ENCODE data around the gene CEP170B.
"Not testable (repeated sequence)": the region's sequence is repeated elsewhere in the genome, so short reads cannot be mapped to it uniquely, and the experiment has no call there.

CEP170B gene

DNA sequence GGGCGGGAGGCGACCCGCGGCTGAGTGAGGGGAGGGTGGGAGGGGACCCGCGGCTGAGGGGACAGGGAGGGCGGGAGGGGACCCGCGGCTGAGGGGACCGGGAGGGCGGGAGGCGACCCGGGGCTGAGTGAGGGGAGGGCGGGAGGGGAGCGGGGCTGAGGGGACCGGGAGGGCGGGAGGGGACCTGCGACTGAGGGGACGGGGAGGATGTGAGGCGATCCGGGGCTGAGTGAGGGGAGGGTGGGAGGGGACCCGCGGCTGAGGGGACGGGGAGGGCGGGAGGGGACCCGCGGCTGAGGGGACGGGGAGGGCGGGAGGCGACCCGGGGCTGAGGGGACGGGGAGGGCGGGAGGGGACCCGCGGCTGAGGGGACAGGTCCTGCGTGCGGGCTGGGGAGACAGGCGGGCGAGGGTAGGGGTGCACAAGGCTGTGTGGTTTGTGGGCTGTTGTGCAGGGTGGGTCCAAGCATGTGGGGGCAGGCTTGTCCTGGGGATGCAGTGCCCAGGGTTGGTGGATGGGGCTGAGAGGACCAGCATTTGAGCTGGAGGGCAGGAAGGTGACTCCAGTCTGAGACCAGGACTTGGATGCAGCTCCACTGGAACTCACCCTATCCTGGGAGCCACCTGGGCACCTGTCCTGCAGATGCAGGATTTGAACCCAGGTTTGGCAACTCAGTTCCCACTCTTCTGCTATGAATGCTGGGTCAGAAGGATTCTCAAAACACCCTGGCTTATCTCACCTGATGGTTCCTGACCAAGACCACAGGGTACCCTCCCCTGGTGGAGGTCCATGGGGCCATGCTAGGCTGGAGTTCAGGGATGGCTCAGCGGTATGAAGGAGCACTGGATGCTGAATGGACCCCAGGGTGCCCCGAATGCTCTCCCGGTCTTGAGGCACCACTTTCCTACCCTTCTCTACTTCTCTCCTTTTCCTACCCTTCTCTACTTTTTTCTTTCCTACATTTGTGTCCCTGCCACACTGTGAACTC, 69.0 kb downstream of the CEP170B start:
- DNase-seq, result no peak

DNA sequence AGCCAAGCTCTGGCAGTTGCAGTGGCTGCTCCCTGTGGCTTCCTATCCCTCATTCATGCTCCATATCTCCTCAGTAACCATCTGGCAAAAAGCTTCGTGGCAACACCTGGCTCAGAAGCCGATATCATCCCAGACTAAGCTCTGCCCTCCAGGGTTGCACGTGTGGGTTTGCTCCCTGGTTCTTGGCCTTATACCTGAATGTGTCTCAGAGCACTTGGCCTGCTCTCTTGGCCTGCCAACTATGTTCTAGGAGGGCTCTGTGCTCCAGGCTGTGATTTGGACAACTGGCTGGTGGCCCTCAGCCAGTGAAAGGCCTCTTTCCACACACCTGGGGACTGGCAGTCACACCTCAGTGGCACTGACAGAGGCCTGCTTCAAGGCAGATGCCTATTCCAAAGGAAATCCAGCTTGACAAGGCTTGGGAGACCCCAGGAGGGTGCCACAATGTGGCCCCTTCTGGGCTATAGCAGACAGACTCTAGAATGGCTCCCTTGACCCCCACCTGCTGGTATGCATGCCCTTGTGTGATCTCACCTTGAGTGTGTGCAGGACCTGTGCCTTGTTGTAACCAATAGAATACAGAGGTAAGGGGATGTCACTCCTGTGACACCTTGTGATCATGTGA, 70.1 kb downstream of the CEP170B start:
- no peak for DNase-seq

DNA sequence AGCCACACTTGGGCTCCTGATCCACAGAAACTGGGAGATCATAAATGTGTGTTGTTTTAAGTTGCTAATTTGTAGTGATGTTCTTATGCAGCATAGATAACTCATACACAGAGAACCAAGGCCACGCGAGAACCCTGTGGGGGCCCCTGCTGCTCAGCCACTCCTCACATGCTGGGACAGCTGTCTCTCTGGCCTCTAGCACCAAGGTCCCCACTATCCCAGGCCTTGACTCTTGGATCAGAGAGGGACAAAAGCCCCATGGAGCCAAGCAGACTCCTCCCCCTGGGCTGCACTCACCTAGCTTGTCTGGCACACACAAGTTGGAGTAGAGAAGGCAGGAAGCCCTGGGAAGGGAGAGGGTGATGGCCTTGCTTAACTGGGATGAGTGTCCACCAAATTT, 70.9 kb downstream of the CEP170B start:
- DNase-seq, result no peak

DNA sequence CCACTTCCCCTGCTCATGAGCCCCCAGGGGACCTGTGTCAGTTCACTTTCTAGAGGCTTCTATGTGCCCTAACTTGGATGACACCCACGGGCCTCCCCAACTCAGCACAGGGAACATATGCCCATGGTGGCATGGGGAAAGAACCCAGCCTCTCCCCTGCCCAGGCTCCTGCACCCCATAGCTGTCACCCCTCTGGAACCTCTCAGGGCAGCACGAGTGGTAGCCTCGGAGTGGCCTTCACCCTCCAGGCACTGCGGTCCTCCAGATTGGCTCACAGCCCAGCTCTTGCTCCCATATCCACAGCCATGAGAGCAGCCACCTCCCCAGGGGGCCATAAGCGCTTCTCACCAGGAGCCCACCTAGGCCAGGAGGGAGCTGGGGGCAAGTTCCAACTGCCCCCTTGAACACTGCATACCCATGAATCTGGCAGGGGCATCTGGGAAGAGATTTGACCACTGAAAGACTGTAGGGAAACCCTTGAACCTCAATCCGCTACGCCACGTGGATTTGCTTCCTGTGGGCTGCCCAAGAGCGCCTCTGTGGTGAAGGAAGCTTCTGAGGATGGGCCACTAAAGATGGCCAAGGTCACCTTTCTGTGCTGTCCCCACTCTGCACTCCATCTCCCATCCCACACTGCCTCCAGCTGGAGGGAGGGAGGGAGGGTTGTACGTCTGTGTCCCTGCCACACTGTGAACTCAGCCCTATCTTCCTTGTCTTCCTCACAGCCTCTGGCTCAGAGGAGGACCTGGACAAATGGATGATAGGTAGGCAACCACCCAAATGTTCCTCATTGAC, 71.5 kb downstream of the CEP170B start:
- no peak for DNase-seq

DNA sequence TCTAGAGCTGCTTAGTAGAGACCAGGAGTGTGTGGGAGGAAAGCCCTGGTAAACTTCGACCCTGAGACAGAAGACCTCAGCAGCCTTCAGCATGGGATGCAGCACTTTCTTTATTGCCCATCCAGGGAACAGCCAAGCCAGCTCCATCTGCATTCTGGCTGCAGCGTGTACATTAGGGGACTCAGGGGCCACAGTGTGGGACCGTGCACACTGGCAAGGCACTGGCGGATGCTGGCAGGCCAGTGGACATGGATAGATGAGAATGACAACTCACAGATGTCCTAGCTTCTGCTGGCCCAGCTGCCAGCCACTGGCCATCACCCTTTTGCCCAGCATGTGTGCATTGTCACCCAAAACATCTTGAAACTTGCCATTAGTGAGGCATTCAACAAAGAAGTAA, 72.1 kb downstream of the CEP170B start:
- DNase-seq, result no peak

DNA sequence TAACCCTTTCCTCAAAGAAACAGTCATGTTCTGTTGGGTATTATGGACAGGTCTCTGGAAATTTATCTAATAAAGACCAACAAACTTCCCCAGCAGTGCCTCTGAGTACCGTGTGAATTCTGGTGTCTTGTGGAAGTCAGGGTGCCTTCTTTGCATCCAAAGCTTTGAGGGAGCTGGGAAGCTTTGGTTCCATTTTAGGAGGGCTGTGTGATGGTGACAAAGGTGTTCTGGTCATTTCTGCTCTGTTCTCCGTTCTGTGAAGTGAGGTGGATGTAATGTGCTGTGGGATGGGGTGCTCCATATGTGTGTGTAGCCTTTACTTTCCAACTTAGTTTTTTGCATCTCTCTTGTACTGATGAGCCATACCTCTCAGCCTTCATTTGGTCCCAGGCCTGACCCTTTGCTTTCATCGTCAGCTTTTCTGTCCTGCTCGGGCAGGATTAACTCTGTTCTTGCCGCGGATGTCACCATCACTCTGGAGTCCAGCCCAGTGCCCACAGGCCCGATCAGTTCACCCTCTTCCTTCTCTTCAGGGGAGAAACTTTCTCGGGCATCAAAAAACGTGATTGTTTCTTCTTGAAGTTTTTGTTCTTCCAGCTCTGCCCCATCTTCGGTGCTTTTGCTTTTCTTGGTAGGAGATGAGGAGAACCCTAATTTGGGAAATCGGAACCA, 72.8 kb downstream of the CEP170B start:
- DNase-seq, result no peak

DNA sequence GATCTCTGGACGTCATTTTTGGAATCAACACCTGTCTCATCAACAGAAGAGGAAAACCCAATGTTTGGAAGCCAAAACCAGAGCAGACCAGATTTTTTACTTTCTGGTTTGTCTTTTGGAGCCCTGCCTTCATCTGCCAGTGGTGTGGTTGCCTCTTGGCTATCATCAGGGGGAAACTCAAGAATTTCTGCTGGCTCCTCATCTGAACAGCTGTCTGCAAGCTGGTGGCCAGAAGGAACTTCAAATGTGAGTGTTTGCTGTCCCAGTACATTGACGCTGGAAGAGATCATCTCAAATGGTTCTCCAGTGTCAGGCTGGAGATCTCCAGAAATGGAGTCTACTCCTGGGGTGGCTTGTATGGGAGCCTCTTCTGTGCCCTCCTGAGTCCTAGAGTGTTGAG, 73.4 kb downstream of the CEP170B start:
- no peak for DNase-seq

DNA sequence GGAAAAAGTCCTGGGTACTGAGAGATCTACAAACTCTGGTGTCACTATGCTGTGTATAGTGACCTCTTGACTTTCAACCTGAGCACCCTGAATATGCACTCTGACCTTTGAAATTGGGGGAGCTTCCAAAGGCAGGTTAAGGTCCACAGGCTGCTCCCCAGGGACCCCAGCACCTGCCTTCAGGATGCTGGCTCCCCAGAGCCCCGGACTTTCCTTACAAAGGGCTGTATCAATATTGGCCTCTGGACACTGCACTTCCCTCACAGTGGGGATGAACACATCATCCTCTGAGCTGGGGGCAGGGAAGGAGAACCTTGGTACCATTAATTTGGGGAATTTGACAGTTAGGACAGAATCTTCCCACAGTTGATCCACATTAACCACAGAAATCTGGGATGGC, 73.9 kb downstream of the CEP170B start:
- DNase-seq, result no peak

DNA sequence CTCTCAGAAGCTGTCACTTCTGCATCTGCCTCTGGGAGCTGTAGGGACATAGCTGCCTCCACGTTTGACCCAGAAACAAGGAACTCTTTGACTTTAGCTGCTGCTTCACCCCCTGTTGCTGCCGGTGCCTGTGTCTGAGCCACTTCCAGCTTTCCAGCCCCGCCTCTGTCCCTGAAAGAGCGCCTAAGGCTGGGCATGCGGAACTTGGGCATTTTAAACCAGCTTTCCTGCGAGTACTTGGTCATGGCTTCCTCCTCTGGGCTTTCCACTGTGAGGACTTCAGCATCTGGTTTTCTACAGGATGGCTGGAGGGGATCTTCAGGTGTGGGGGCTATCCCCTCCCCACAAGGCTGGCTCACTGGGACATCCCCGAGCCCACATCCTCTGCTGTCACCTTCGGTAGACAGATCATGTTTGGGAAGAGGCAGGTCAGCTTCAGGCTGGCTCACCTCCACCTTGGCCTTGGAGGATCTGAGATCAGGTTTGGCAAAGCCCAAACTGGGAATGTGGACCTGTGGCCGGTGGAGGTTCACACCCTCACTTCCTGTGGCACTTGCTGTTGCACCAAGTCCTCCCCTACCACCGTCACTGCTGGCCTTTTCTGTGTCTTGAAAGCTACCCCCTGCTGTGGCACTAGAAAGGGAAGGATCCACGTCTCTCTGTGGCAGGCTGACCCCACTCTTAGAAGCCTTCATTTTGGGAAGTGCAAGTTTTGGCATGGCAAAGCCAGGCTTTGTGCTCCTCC, 74.8 kb downstream of the CEP170B start:
- no peak for DNase-seq

DNA sequence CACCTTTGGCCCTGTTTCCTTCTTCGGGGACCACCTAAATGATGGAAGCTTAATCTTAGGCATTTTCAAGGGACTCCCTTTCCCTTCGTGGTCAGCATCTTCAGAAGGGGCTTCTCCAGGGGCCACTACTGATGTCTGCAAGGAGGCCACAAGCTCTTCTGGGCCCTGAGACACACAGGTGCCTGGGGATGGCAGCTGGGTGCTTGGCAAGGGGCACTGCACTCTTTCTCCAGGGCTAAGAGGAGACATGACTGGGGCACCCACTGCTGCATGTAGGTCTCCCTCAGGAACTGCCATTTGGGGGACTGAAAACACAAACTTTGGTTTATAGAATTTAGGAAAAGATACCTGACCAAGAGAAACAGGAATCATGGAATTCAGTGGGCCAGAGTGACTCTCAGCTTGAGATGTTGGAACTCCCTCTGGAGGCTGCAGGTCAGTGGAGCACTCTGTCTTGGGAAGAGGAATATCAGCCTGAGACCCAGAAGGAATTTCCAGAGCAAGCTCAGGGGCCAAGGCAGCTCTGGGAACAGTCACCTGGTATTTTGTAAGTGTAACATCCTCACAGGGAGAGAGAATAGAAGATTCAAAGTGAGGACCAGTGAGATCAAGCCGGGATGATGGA, 75.6 kb downstream of the CEP170B start:
- DNase-seq, result no peak

DNA sequence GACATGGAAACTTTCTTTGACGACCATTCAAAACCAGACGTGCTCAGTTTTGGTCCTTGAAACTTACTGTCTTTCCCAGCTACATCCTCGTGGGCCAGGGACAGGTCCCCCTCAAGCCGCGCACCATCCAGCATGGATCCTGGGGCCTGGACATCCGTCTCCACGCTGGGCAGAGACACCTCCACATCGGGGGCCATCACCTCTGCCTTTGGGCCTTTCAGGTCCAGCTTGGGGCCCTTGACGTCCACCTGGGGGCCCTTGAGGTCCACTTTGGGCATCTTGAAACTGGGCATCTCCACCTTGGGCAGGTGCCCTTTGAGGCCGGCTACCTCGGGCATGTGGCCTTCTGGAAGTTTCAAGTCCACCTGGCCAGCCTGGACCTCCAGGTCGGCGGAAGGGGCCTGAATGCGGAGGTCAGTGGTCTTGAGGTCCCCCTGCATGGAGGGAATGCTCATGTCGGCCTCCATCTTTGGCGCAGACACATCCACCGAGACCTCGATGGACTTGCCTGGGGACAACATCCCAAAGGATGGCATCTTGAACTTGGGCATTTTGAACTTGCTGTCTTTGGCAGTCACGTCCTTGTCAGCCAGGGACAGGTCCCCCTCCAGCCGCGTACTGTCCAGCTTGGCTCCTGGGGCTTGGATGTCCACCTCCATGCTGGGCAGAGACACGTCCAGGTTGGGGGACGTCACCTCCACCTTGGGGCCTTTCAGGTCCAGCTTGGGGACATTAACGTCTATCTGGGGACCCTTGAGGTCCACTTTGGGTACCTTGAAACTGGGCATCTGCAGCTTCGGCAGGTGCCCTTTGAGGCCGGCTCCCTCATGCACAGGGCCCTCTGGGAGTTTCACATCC, 76.7 kb downstream of the CEP170B start:
- DNase-seq, result no peak

DNA sequence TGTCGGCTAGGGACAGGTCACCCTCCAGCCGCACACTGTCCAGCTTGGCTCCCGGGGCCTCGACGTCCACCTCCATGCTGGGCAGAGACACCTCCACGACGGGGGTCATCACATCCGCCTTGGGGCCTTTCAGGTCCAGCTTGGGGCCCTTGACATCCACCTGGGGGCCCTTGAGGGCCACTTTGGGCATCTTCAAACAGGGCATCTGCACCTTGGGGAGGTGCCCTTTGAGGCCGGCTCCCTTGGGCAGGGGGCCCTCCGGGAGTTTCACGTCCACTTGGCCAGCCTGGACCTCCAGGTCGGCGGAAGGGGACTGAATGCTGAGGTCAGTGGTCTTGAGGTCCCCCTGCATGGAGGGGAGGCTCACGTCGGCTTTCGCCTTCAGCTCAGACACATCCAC, 77.5 kb downstream of the CEP170B start:
- DNase-seq, result no peak

DNA sequence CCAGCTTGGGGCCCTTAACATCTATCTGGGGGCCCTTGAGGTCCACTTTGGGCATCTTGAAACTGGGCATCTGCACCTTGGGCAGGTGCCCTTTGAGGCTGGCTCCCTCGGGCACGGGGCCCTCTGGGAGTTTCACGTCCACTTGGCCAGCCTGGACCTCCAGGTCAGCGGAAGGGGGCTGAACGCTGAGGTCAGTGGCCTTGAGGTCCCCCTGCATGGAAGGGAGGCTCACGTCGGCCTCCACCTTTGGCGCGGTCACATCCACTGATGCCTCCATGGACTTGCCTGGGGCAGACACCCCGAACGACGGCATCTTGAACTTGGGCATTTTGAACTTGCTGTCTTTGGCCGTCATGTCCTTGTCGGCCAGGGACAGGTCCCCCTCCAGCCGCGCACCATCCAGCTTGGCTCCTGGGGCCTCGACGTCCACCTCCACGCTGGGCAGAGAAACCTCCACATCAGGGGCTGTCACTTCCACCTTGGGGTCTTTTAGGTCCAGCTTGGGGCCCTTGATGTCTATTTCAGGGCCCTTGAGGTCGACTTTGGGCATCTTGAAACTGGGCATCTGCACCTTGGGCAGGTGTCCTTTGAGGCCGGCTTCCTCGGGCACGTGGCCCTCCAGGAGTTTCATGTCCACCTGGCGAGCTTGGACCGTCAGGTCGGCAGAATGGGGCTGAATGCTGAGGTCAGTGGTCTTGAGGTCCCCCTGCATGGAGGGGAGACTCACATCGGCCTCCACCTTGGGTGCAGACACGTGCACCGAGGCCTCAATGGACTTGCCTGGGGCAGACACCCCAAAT, 78.3 kb downstream of the CEP170B start:
- DNase-seq, result not testable (repeated sequence)

DNA sequence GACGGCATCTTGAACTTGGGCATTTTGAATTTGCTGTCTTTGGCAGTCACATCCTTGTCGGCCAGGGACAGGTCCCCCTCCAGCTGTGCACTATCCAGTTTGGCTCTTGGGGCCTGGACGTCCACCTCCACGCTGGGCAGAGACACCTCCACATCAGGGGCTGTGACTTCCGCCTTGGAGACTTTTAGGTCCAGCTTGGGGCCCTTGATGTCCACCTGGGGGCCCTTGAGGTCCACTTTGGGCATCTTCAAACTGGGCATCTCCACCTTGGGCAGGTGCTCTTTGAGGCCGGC, 78.9 kb downstream of the CEP170B start:
- not testable (repeated sequence) for DNase-seq

DNA sequence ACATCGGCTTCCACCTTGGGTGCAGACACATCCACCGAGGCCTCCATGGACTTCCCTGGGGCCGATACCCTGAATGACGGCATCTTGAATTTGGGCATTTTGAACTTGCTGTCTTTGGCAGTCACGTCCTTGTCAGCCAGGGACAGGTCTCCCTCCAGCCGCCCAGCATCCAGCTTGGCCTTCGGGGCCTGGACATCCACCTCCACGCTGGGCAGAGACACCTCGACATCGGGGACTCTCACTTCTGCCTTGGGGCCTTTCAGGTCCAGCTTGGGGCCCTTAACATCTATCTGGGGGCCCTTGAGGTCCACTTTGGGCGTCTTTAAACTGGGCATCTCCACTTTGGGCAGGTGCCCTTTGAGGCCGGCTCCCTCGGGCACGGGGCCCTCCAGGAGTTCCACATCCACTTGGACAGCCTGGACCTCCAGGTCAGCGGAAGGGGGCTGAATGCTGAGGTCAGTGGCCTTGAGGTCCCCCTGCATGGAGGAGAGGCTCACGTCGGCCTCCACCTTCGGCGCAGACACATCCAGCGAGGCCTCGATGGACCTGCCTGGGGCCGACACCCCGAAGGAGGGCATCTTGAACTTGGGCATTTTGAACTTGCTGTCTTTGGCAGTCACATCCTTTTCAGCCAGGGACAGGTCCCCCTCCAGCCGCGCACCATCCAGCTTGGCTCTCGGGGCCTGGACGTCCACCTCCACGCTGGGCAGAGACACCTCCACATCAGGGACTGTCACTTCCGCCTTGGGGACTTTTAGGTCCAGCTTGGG, 79.6 kb downstream of the CEP170B start:
- DNase-seq, result not testable (repeated sequence)

DNA sequence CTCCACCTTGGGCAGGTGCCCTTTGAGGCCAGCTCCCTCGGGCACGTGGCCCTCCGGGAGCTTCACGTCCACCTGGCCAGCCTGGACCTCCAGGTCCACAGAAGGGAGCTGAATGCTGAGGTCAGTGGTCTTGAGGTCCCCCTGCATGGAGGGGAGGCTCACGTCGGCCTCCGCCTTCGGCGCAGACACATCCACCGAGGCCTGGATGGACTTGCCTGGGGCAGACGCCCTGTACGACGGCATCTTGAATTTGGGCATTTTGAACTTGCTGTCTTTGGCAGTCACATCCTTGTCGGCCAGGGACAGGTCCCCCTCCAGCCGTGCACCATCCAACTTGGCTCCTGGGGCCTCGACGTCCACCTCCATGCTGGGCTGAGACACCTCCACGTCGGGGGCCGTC, 80.2 kb downstream of the CEP170B start:
- DNase-seq, result not testable (repeated sequence)

Data from NCI-H1048 (cell line).